ENCODE data around the gene EIF2S3B.

Gene EIF2S3B

GRCh38 chr12:10554228-10554755 lies 48.6 kb downstream of the EIF2S3B start:
- no peak for DNase-seq (ENCODE audit: low read depth in 2 of 2)

- no peak for DNase-seq (ENCODE audit: low read depth in 2 of 2)
Measured at GRCh38 chr12:10554756-10555481, 49.2 kb downstream of the EIF2S3B start.

GRCh38 chr12:10557329-10557728 lies 51.6 kb downstream of the EIF2S3B start:
- DNase-seq (ENCODE audit: low read depth in 2 of 2), result no peak

GRCh38 chr12:10557766-10558165 lies 52.1 kb downstream of the EIF2S3B start:
- DNase-seq (ENCODE audit: low read depth in 2 of 2), result no peak

Measured in activated CD4-positive, alpha-beta T cell treated with anti-CD3 and anti-CD28 coated beads for 24 hours (primary cell).